Measurements from ENCODE around the gene RNASE2.

DNA sequence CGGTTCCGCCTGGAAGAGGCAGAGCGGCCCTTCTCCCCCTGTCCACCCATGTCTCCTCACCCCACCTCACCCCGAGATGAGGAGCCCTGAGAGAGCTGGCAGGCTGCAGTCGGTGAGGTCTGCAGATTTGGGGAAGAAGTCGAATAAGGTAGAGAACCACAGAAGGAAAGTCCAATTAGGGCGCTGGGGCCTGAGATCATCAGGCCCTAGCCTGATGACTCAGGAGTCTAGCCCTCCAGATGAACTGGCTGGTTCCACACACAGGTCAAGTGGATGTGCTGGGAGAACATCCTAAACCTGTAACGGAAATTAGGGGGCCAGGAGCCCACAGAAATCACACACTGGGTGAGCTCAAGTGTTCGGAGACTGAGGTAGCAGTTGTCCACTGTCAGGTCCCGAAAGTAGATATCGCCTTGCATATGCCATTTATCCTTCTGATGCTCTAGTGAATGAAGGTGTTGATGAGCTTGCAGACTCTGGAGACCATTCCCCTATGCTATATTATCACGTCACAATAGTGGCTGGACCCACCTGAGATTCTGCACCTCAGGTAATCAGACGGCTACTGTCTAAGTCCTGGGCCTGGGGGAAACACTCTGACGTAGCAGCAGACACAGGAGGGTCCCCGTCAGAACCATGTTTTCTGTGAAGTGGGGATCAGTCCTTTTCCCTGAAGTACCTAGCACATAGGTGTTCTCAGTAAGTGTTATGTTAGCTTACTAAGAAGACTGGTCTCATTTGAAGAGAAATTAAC lies 33.6 kb downstream of the RNASE2 start:
- TF ChIP-seq EZH2phosphoT487 (IDR thresholded peaks at IDR 0.05; ENCODE audit: insufficient read depth, low read depth), result no peak
- no peak for TF ChIP-seq EZH2 (IDR thresholded peaks at IDR 0.05; ENCODE audit: insufficient read depth, poor library complexity, severe bottlenecking)
